PC-9 (cell line): ENCODE results near the gene FOSL2.

Experiments used
- EZH2 ChIP-seq: fragments of 200-600 bp; sonication (generic); IDR thresholded peaks from 2 replicates; pipeline ENCODE4 v1.8.0; 2017; ENCODE audit warnings: antibody characterized with exemption, low read depth
- TF ChIP-seq, protein P1 (sequence below): fragments of 200-600 bp; sonication (generic); conservative IDR thresholded peaks from 2 replicates; pipeline ENCODE4 v1.6.1; 2017; ENCODE audit warnings: mixed run types, antibody characterized with exemption, mild to moderate bottlenecking, moderate library complexity

DNA sequence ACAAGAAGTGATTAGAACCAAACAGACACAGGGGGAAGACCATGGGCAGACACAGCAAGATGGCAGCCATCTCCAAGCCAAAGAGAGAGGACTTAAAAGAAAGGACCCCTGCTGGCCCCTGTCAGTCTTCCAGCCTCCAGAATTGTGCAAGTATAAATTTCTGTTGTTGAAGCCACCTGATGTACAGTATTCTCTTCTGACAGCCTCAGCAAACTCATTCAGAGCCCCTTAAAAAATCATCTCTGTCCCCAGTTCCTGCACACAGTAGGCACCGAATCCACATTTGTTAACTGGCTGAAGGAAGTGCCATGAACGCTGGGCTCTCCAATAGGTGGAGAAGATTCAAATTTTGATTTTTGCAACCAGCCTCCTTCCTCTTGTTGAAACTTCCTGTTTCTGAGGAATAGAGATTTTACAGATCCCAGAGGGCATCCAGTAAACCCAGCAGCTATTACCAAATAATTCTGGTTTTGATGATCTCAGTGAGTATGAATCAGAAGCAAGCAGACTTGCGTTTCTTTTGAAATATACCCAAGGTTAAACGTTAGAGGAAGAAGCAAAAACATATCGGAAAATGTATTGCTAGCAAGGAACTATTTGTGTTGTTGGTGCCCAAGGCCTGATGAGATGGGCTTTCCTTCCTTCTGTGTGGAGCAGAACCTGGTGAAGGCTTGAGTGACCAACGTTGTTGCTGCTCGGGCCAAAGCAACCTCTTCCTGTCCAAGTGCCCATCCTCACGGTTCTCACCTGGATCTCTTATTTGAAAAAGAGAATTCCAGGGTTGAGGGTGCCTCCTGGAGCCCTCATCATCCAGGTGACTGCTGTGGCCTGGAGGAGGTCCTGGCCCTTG lies 55.5 kb downstream of the FOSL2 start:
- TF ChIP-seq, protein P1, sequence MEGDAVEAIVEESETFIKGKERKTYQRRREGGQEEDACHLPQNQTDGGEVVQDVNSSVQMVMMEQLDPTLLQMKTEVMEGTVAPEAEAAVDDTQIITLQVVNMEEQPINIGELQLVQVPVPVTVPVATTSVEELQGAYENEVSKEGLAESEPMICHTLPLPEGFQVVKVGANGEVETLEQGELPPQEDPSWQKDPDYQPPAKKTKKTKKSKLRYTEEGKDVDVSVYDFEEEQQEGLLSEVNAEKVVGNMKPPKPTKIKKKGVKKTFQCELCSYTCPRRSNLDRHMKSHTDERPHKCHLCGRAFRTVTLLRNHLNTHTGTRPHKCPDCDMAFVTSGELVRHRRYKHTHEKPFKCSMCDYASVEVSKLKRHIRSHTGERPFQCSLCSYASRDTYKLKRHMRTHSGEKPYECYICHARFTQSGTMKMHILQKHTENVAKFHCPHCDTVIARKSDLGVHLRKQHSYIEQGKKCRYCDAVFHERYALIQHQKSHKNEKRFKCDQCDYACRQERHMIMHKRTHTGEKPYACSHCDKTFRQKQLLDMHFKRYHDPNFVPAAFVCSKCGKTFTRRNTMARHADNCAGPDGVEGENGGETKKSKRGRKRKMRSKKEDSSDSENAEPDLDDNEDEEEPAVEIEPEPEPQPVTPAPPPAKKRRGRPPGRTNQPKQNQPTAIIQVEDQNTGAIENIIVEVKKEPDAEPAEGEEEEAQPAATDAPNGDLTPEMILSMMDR: no peak
- TF ChIP-seq EZH2: no peak
